GM23248 (cell line): ENCODE measurements around the gene RTL10.

Source experiments
- EZH2 ChIP-seq: fragments of 200-600 bp; sonication (generic); IDR thresholded peaks from 2 replicates; pipeline ENCODE4 v1.6.1; 2018; ENCODE audit warnings: antibody characterized with exemption, mild to moderate bottlenecking; ENCODE audit not compliant: insufficient read depth, poor library complexity, severe bottlenecking
- EZH2phosphoT487 ChIP-seq: fragments of 200-600 bp; sonication (generic); IDR thresholded peaks from 2 replicates; pipeline ENCODE4 v1.6.1; 2018; ENCODE audit warnings: antibody characterized with exemption, moderate library complexity, mild to moderate bottlenecking, low read depth; ENCODE audit not compliant: insufficient read depth

DNA sequence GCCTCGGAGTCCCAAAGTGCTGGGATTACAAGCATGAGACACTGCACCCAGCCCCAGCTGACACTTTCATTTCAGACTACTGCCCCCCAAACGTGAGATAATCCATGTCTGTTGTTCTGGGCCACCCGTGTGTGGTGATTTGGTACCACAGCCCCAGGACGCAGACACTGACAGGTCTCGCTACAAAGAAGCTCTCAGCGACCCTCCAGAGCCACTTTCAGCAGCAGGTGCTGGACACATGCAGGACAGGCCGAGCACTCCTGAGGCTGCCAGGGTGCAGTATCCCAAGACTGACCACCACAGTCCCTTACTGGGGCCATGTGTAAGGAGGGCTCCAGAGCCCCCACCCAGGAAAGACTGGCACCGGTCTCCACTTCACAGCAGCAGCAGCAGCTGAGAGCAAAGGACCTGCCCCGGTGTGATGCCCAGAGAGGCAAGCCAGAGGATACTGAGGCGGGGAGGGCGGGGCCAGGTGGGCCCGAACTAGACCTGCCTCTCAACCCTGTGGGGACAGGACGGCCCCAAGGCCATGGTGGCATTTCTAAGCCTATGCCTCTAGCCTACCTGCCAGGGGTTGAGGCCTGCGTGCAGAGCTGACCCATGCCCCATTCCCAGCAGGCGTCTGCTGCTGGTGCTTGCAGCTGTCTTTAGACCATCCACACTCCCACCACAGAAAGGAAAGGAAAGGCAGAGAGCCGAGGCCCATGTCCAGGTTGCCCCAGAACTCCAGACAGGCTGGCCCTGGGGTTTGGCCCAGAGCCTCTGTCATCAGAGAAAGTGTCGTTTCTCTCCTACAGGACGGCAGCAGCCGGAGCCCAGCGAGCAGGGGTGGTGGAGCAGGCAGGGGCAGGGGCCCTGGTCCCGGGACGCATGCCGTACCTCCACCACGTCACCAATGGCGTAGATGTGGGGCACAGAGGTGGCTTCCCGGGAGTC lies 28.0 kb upstream of the RTL10 start:
- TF ChIP-seq EZH2 = no peak
- no peak for TF ChIP-seq EZH2phosphoT487
